SH-SY5Y (cell line): ENCODE measurements around the gene DIDO1.

Source experiments
- GATA2 ChIP-seq: IDR thresholded peaks from 2 replicates; pipeline ENCODE4 v1.6.1; 2011; ENCODE audit warnings: mild to moderate bottlenecking, low read depth, low read length
- GATA3 ChIP-seq: IDR thresholded peaks from 2 replicates; pipeline ENCODE4 v1.6.1; 2011; ENCODE audit warnings: low read depth, mild to moderate bottlenecking, low read length, moderate library complexity

Gene DIDO1

DNA sequence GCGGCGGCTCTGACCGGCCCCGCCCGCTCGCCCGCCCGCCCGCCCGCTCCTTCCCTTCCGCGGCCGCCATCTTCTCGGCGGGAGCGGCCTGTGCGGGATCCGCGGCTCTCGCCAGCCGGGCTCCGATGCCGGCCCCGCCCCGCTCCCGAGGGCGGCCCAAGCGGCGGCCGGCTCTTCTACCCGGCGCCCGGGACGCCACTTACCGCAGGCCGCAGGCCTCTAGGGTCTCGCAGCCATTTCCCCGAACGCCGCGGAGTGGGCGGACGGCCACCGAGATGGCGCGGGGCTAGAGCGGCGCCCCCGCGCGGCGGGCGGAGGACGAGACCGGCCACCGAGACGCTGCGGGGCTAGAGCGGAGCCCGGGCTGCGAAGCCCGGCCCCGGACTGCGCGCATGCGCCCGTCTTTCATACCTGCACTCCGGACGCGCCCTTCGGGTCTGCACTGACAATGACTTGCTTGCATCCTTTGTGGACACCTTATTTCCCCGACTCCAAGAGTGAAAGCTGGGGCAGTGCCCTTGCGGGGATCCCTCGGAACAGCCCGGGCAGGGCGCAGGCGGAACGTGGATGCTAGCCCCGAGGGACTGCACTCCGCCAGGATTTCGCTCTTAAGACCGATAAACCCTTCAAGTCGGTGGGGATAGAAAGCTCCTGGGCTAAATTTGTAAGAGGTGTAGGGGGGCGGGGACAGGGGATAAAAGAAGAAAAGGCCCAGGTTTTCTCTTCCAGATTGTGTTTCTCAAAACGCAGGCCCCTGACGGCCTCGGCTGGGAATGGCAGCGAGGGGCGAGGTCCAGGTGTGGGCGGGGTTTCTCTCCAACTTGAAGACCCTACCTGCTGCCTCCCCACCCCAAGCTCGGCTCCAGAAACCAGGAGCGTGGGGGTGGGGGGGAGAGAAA lies at the start of gene DIDO1:
DIDO1 (minus strand) TSS at position 277 of the 899 bp plus-strand sequence.
- TF ChIP-seq GATA3 (no peak), GATA2 (no peak)

DNA sequence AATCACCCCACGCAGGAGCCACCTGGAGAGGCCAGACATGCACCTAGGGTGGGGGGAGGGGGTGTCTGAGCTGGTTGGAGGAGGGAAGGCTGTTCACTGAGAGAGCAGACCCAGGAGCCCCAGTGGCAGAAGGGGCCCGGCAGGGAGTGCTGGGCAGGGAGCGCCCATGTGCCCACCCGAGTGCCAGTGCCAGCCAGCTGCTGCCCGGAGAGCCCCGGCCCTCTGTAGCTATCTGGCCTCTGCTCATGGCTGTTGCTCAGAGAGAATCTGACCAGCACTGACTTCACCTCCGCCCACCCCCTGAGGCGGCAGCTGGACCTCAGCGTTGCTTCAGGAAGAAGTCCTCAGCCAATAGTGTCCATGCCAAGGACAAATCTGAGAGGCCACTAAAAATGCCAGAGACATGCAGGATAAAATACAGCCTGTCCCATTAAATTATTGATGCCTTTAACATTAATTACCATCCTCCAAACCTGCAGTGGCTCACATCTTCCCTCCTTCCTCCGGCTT lies 49.0 kb upstream of the DIDO1 start:
- TF ChIP-seq GATA2 (no peak), GATA3 (no peak)

DNA sequence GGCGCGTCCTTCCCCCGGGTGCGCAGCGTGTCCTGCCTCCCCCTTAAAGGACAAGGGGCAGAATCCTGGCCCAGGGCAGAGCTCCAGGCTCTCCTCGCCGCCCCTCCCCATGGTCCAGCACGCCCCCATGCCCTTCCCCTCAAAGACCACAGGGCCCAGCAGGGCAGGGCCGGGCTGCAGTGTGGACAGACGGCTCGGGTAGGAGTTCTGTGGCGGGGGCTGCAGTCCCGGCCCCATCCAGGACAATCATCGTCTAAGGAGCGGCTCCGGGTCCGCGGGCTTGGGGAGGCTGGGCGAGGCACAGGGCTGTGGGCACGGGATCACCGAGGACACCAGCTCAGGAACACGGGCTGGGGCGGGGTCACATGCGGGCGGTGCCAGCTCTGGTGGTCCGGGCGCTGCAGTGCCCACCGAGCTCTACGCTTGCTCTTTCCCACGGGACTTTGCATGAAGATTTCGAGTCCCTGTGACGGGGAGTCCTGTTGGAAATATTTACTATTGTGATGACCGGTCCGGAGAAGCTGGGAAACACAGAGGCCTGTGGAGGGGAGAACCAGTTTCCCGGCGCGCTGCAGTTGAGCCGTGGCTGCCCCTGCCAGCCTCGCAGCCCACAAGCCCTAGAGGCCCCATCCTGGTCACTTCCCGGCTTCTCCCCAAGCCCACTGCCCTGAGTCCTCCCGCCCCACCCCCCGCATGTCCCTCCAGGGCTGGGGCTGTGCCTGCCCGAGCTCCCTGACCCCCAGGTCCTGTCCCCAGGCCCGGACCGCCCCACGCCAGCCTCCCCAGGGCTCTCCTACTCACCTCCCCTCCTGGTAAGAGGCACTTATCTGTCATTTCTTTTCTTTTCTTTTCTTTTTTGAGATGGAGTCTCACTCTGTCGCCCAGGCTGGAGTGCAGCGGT lies 46.8 kb upstream of the DIDO1 start:
- TF ChIP-seq GATA2 (no peak), GATA3 (no peak)

DNA sequence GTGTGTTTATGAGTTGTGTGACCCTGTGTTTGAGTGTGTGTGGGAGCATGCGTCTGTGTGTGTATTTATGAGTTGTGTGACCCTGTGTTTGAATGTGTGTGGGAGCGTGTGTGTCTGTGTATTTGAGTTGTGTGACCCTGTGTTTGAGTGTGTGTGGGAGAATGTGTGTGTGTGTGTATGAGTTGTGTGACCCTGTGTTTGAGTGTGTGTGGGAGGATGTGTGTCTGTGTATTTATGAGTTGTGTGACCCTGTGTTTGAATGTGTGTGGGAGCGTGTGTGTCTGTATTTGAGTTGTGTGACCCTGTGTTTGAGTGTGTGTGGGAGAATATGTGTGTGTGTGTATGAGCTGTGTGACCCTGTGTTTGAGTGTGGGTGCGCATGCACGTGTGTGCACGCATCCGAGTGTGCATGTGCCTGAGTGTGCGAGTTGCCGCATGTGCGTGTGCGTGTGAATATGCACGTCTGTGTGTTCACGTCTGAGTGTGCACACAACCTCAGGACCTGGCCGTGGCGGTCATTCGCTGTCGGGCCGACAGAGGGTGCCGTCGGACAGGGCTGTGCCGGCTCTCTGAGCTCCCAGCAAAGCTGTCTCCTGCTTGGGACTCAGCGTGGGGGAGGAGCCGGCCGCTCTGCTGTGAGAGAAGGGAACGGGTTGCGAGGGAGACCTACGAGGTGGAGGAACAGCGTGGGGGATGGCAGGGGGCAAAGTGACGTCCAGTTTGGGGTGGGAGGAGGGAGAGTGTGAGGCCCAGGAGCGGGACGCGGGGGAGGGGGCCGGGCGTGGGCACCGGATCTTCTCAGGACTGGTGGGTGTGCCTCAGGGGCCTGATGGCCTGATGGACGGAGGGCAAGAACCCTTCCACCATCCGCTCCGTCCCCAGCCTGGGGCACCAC lies 45.9 kb upstream of the DIDO1 start:
- TF ChIP-seq GATA3: no peak
- no peak for TF ChIP-seq GATA2

DNA sequence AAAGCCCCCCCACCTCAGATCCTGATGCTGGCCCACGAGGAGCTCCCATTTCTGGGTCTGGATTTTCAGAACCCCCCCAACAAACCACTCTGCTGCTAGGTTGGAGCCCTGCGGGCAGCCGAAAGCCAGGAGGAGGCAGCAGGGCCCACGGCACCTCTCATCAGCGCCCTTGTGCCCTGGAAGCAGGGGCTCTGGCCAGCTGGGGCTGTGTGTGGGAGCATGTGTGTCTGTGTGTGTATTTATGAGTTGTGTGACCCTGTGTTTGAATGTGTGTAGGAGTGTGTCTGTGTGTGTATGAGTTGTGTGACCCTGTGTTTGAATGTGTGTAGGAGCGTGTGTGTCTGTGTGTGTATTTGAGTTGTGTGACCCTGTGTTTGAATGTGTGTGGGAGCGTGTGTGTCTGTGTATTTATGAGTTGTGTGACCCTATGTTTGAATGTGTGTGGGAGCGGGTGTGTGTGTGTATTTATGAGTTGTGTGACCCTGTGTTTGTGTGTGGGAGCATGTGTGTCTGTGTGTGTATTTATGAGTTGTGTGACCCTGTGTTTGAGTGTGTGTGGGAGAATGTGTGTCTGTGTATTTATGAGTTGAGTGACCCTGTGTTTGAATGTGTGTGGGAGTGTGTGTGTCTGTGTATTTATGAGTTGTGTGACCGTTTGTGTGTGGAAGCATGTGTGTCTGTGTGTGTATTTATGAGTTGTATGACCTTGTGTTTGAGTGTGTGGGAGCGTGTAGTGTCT lies 45.1 kb upstream of the DIDO1 start:
- no peak for TF ChIP-seq GATA2
- TF ChIP-seq GATA3: no peak

DNA sequence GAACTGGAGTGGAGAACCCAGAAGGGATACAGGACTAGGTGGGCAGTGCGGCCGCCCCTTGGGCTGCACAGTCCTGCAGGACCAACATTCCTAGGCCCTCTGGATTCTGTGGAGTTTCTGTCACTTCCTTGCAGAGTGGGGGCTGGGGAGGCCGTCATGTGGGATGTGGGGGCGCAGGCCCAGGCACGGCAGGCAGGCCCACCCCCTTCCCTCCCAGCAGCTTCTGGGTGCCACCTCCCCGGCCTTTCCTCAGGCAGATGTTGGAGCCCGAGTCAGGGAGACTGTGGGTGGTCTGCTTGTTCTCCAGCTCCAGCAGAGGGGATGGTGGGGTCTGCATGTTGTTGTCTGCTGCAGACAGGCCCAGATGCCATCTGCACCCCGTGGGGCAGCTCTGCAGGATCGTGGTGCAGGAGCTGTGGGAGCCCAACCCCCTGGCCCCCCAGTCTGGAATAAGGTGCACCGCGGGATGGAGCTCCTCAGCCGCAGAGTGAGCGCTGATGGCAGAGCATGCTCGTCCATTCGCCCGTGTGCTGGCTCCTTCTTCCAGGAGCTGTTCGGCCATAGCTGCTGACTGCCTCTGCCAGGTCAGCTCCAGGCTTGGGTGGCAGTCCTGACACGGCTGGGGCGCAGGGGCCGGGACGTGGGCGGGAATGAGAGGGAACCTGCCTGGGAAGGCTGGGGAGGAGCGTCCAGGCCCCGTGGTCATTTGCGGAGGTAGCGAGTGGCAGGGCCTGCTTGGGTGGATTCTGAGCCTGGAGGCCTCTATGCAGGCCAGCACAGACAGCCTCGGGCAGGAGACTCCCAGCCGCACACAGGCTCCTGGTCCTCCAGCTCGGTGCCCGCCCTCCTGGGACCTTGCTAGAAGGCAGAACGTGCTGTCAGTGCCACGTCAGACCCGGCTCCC lies 44.3 kb upstream of the DIDO1 start:
- TF ChIP-seq GATA3: no peak
- no peak for TF ChIP-seq GATA2

DNA sequence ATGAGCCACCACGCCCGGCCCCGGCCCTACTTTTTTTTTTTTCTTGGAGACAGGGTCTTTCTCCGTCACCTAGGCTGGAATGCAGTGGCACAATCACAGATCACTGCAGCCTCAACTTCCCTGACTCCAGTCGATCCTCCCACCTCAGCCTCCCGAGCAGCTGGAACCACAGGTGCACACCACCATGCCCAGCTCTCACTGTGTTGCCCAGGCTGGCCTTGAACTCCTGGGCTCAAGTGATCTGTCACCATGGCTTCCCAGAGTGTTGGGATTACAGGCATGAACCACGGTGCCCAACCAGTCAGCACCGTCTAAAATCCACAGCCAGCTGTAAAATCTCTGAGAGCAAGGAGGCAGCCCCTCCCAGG lies 43.6 kb upstream of the DIDO1 start:
- TF ChIP-seq GATA2: no peak
- no peak for TF ChIP-seq GATA3

DNA sequence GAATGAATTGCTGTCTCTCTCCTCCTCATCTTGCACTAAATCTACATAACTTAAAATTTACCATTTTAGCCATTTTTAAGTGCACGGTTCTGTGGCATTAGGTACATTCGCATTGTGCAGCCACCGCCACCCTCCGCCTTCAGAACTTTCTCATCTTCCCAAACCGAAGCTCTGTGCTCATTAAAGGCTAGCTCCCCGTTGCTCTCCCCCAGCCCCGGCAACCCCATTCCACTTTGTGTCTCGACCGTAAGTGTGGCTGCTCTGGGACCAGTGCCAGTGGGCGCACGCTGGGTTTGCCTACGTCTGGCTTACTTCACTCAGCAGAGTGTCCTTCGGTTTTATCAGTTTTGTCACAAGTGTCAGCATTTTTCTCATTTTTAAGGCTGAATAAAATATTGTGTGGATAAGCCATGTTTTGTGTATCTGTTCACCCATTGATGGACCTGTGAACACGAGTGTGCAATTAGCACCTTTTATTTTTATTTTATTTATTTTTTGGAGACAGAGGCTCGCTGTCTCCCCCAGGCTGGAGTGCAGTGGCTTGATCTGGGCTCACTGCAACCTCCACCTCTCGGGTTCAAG lies 43.0 kb upstream of the DIDO1 start:
- TF ChIP-seq GATA2: no peak
- no peak for TF ChIP-seq GATA3

DNA sequence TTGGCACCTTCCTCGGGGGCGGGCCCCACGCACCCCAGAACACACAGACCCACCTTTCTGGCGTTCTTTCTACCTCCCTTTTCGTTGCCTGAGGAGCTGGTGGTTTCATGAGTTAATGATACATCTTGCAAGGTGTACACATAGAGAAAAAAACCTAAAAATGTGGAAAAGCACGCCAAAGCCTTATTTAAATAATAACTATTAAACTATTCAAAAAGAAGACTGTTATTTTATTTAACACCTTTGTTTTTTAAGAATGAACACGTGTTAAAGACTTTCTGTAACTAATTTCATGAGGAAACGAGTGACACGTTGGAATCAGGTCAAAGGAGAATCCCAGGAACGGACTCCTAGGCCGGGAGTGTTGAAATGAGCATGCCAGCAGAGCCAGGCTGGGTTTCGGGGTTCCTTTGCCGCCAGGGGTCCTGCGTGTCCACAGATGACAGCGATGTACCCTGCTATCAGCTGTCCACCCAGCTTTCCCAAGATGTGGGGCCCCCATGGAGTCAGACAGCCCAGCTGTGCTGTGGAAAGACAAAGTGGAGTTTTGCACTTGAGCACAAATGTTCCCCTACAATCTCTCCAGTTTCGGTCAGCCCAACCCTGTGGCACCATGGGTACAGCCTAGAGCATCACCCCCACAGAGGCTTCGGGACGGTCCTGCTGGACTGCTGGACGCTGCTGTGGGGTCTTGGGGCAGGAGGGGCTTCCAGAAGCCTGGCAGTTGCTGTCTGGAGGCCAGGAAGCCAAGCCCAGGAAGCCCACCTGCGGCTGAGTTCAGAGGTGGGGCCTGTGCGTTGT lies 42.3 kb upstream of the DIDO1 start:
- TF ChIP-seq GATA3: no peak
- TF ChIP-seq GATA2: no peak

DNA sequence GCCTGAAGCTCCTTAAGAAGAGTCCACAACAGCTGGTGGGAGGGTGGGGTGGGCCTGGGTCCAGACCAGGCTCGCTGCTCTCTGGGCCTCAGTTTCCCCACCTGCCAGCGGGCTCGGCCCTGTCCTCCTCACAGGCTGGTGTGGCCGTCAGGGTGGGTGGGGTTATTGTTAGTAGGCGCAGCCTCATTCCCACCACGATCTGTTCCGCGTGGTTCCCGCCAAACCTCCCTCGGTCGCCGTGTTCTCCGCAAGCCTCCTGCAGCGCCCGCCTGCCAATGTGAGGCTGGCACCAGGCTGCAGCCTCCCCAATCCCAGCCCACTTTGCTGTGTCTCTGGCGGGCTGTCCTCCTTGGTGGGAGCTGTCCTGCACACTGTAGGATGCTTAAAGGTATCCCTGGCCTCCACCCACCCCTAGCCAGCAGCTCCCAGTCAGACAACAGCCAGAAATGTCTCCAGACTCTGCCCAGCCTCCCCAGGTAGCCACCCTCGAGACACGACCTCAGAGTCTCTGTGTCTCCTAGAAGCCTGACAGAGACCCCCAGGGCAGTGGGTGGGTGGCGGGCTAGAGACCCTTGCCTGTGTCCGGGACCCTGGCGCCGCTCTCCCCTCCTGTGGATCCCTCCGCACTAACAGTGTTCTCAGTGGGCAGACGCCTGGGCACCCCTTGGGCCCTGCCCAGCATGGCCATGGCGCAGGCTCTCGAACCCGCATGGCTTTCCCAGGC lies 41.5 kb upstream of the DIDO1 start:
- TF ChIP-seq GATA3 (no peak), GATA2 (no peak)
